K562 (cell line): Measurements from ENCODE around the gene JPH3. TPM values are rescaled to one million over a fixed set of nuclear protein-coding genes. Genes with fewer than 3 reads are reported as not detected.

Source experiments
- ARID2 ChIP-seq: fragments of 450-650 bp; IDR thresholded peaks from 2 replicates; pipeline ENCODE4 v1.6.1; 2017; ENCODE audit warnings: antibody characterized with exemption, mild to moderate bottlenecking
- BRD4 ChIP-seq: fragments of 200-600 bp; sonication (generic); IDR thresholded peaks from 2 replicates; pipeline ENCODE4 v1.6.1; 2017; ENCODE audit warnings: inconsistent platforms
- E2F3 ChIP-seq: fragments of 250-450 bp; sonication (Bioruptor Pico); IDR thresholded peaks from 2 replicates; pipeline ENCODE4 v1.4.0; 2020; ENCODE audit warnings: mild to moderate bottlenecking
- ELK1 ChIP-seq: sonication (generic); formaldehyde crosslinking; IDR thresholded peaks from 2 replicates; pipeline ENCODE4 v1.8.1; 2022; ENCODE audit warnings: missing genetic modification reagents
- ETV5 ChIP-seq: sonication (generic); formaldehyde crosslinking; IDR thresholded peaks from 2 replicates; pipeline ENCODE4 v1.4.0; 2020; ENCODE audit warnings: low read depth, mild to moderate bottlenecking, missing genetic modification reagents
- FOSL1 ChIP-seq: fragments of 200-800 bp; sonication (Bioruptor generic); conservative IDR thresholded peaks from 2 replicates; pipeline ENCODE4 v1.6.1; 2016; ENCODE audit warnings: missing genetic modification characterization, missing compliant biosample characterization
- HDAC2 ChIP-seq: fragments of 450-650 bp; IDR thresholded peaks from 2 replicates; pipeline ENCODE4 v1.6.1; 2016; ENCODE audit warnings: mild to moderate bottlenecking
- JUND ChIP-seq, 2 experiments: IDR thresholded peaks; 2 replicates in 1 of 2; 3 replicates in 1 of 2; pipeline ENCODE4 v1.6.1; 2011; ENCODE audit warnings: borderline replicate concordance in 2 of 2, low read depth in 2 of 2, low read length in 2 of 2, improper control_type of control experiment in 1 of 2, missing biosample characterization in 1 of 2, missing genetic modification characterization in 1 of 2, missing genetic modification reagents in 1 of 2
- NONO ChIP-seq, 2 experiments: fragments of 200-400 bp in 1 of 2; fragments of 450-650 bp in 1 of 2; formaldehyde crosslinking in 1 of 2; IDR thresholded peaks; 2 replicates each; pipeline ENCODE4 v1.6.1; 2017; ENCODE audit warnings: low read depth in 2 of 2, mild to moderate bottlenecking in 2 of 2, moderate library complexity in 2 of 2, low read length in 1 of 2
- POLR2A ChIP-seq: fragments of 450-650 bp; conservative IDR thresholded peaks from 2 replicates; pipeline ENCODE4 v1.6.1; 2016
- PURB ChIP-seq: sonication (generic); formaldehyde crosslinking; IDR thresholded peaks from 2 replicates; pipeline ENCODE4 v1.9.0; 2021; ENCODE audit warnings: low read depth, mild to moderate bottlenecking, missing genetic modification reagents
- RREB1 ChIP-seq: fragments of 250-450 bp; sonication (Bioruptor Pico); IDR thresholded peaks from 2 replicates; pipeline ENCODE4 v1.4.0; 2020
- SNAPC5 ChIP-seq: fragments of 250-450 bp; sonication (Bioruptor Pico); IDR thresholded peaks from 2 replicates; pipeline ENCODE4 v1.8.0; 2021; ENCODE audit warnings: moderate library complexity, mild to moderate bottlenecking, inconsistent platforms
- STAG1 ChIP-seq: sonication (generic); formaldehyde crosslinking; IDR thresholded peaks from 2 replicates; pipeline ENCODE4 v1.5.0; 2020; ENCODE audit warnings: missing genetic modification reagents, borderline replicate concordance
- TEAD2 ChIP-seq: fragments of 450-650 bp; IDR thresholded peaks from 2 replicates; pipeline ENCODE4 v1.6.1; 2016; ENCODE audit warnings: missing genetic modification characterization, control low read depth, missing compliant biosample characterization
- ZBTB33 ChIP-seq: sonication (generic); formaldehyde crosslinking; IDR thresholded peaks from 2 replicates; pipeline ENCODE4 v1.8.1; 2023; ENCODE audit warnings: mild to moderate bottlenecking, missing genetic modification reagents
- ZNF232 ChIP-seq: sonication (generic); formaldehyde crosslinking; IDR thresholded peaks from 2 replicates; pipeline ENCODE4 v1.8.0; 2022; ENCODE audit warnings: mild to moderate bottlenecking, missing genetic modification reagents
- ZNF551 ChIP-seq: fragments of 250-450 bp; sonication (Bioruptor Pico); IDR thresholded peaks from 2 replicates; pipeline ENCODE4 v1.5.0; 2021; ENCODE audit warnings: mild to moderate bottlenecking, moderate library complexity
- polyA plus RNA-seq, 8 experiments: library from polyadenylated mRNA; depleted of rRNA in 4 of 8; stranded (reverse) in 5 of 8; unstranded in 3 of 8; fragments of >200 nt; fragmentation: Nextera tagmentation in 2 of 8; fragmentation: Illumina TruSeq in 1 of 8; extraction: Ambion mirVana in 2 of 8; extraction: Trizol in 1 of 8; gene quantifications; 2 replicates each; pipeline versions ENCODE4 v1.2.1 to v1.2.3, GENCODE V29; 2011 to 2014; ENCODE audit warnings: inconsistent platforms in 1 of 8, missing spikeins in 1 of 8
- total RNA-seq, 7 experiments: library from RNA; depleted of rRNA in 6 of 7; stranded (reverse); fragments of >200 nt in 6 of 7; fragmentation: Illumina TruSeq in 2 of 7; extraction: Trizol in 2 of 7; gene quantifications; 2 replicates each; pipeline versions ENCODE4 v1.2.1 to v1.2.3, GENCODE V29; 2011 to 2021; ENCODE audit warnings: low replicate concordance in 1 of 7

JPH3 gene
- total and polyA plus RNA-seq, 9 of the 15 experiments (the other 6 are each of a cell fraction or from before 2014, with no cell fraction given): 0.01 TPM; not detected in 8

GRCh38 chr16:87721622-87722585, 119.6 kb downstream of the JPH3 start (continued):
- TF ChIP-seq ELK1 (no peak), PURB (no peak), TEAD2 (tag) (no peak), FOSL1 (tag) (no peak), HDAC2 (peak; percentile 79), NONO (IDR thresholded peaks at IDR 0.05; ENCODE audit: low read depth in 2 of 2, low read length in 1 of 2) (no peak), BRD4 (no peak), RREB1 (CRISPR knock-in tag) (0 out of 2 replicates have a peak, but pooled peaks have one; percentile 45), SNAPC5 (no peak), STAG1 (CRISPR knock-in tag) (no peak), ARID2 (no peak), ZBTB33 (CRISPR knock-in tag) (no peak), ZNF232 (no peak), E2F3 (CRISPR knock-in tag) (0 out of 2 replicates have a peak, but pooled peaks have one; percentile 28), JUND (IDR thresholded peaks at IDR 0.05; ENCODE audit: borderline replicate concordance, low read depth, low read length) (peak; percentile 66; the same call in 1 of the 2 replicates), JUND (tag; IDR thresholded peaks at IDR 0.05; ENCODE audit: borderline replicate concordance, low read depth, low read length) (peak; percentile 46; the same call in 2 of the 3 replicates), POLR2A (no peak), ZNF551 (CRISPR knock-in tag) (no peak), ETV5 (CRISPR knock-in tag) (peak; percentile 81; the same call in 1 of the 2 replicates)
